HG02970 (cell line): ENCODE data around the gene STPG2.

ENCODE experiments used
- ATAC-seq: cut with Tn5 transposase; IDR thresholded peaks from one replicate; pipeline ENCODE4 v1.9.1; 2021; ENCODE audit warnings: mild to moderate bottlenecking, moderate library complexity, moderate number of reproducible peaks; ENCODE audit not compliant: unreplicated experiment, low FRiP score

Gene STPG2

DNA sequence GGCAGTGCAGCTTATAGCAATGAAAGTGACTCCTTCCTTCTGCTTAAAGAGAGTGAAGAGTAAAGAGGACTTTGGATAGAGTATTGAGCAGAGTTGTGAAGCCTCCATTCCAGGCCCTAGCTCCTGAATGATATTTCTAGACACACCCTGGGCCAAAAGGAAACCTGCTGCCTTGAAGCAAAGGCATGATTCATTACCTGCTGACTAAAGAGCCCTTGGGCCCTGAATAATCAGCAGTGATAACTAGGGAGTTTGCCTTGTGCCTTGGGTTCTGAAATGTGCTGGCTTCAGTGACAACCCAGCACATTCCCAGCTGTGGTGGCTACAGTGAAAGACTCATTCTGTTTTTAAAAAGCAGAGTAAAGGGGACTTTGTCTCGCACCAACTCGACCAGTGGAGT, 49.2 kb downstream of the STPG2 start:
- no peak for ATAC-seq

DNA sequence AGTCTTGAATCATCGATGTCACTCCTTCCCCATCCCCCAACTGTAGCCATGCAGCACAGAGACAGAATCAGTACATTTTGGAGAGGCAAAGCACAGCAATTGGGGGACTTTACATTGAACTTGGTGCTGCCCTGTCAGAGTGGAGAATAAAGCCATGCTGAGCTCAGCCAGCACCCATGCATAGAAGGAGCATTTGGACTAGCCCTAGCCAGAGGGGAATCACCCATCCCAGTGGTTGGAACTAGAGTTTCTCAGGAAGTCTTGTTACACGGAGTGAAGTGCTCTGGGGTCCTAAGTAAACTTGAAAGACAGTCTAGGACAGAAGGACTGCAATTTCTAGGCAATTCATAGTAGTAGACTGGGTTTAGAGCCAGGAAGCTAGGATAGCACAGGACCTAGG, 49.6 kb downstream of the STPG2 start:
- no peak for ATAC-seq

DNA sequence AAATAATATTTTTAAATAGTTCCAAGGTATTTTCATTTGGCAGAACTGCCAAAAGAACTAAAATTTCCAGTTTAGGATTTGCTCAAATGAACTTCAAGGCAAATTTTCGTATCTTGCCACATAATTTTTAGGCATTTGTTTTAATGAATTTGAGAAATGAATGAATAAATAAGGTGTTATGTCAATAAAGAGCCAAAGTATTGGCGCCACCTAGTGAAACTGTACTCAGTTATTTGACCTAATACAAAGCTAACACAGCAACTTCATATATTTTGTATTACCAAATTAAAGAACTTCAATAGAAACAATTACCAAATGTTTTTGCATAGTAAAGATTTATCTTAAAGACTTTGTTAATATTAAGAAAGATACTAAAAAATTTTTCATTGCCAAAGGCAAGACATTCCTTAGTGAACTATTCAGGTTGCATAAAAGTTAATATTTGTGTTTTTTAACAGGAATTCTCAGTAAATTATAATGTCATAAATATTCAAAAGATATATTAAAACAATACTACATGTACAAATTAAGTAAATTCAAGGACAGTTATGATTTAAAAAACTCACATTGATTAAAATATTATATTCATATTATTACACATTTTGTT, 50.3 kb downstream of the STPG2 start:
- ATAC-seq: no peak

DNA sequence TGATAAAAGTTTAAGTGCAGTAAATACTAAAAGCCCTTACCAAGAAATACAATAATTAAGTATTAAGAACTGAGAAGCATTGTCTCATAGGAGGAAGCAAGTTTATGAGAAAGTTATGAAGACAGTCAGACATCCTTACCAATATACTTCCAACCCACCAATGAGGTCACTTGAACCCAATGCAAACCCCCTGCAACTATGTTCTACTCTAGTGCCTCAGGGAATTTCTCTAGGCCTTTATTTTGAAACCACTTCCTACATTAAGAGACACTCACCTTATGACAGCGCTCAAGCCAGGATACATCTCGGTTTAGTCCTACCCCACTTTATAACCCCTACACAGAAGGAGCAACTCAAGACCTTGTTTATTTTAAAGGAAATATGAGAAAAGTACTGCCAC, 61.3 kb downstream of the STPG2 start:
- no peak for ATAC-seq

DNA sequence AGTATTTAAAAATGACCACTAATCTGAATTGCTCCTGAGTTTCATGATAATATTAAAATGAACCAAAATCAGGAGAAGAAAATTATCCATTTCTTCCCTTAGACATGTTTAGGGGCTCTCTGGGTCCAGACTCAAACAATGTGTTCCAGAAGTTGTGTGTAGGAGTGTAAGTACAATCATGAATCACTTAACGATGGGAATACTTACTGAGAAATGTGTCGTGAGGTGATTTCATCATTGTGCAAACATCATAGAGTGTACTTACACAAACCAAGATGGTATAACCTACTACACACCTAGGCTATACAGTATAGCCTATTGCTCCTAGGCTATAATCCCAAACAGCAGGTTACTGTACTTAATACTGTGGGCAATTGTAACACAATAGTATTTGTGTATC, 74.8 kb downstream of the STPG2 start:
- ATAC-seq: no peak

DNA sequence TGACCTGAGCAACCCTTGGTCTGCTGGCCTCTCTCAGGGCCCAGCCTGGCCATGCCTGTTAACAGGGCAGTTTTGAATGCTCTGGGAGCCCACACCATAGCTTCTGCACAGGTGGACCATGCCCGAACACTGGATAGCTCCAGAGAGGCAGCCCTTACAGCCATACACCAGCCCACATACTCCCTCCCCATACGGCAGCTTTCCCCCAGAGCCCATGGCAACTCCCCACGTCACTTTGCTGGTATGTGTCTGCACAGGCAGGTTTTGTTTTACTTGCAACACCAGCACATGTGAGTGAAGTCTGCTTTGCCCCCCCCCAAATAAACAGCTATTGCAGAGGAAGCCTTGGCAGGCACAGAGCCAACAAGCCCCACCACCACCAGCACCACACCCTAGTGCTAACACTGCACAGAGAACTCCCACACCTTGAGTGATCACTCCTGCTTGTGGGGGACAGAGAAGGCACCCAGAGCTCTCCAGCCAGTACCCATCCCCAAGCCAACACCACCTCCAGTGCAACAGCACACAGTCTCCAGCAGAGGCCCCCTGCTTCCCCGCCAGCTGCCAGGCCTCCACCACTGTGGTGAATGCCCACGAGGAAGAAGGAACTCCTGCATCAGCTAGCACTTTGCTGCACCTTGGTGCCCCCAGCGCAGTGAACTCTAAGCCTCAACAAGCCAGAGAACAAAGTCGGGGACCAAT, 87.3 kb downstream of the STPG2 start:
- no peak for ATAC-seq

DNA sequence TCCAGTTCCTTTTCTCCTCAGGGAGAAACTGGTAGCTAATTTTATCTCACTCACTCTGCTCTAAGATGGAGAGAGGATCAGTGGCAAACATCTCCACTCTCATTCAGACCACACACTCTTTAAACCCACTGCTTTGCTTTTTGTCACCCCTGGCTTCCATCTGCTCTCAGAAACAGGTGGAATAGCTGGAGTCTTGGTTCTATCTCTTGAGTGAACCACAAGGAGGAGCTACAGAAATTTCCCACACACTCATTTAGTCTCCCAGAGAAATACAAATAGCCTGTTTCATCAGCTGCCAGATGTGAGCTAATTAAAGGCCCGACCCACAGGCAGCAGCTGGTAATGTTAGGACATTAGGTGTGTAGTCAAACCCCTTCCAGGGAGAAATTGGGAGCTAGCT, 96.6 kb downstream of the STPG2 start:
- ATAC-seq: no peak

DNA sequence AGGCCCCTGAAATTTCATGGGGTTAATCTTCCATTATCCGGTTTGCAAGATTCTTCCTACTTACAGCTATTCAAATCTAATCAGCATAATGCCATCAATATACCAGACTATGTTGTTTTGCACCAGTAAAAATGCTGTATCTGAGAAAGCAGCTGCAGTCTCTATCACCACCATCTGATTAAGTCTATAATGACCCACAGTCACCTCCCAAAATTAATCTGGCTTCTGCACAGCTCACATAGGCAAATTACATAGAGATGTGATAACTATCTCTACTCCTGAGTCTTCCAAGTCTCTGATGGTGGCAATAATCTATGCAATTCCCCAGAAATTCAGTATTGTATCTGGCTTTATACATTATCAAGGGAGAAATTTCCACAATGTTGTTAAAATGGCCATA, 113.2 kb downstream of the STPG2 start:
- no peak for ATAC-seq

DNA sequence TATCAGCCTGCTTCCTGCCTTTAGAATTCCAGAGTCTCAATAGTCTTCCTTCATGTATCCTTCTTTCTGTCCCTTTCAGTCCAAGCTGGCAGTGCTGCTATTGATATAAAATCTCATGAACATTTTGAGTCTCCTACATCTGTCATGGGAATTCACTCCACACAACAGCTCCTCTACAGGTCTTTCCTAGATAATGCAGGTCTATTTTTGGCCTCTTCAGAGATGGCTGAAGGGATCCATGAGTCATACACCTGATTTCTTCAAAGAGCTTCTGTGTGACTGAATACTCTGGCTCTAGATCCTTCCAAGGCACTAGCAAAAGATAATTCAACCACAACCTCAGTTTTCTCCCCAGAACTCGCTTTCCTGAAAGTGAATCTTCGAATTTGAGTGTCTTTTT, 115.4 kb downstream of the STPG2 start:
- ATAC-seq: no peak

DNA sequence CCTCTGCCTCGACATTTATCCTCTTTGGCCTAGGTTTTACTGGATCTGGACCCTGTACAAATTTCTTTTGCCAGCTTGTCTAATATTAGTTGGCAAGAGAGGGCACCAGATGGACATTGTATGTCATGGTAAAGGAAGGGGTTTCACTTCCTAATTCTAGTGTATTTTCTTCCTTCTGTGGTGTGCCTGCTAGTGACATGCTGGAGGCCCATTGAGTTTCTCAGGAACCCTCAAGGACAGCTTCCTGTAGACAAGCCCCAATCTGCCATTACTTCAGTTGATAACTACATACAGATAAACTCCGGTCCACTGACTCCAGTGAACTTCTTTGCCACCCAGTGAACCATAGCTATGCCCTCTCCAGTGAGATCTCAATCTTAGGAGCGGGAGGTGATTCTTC, 116.9 kb downstream of the STPG2 start:
- ATAC-seq: no peak

DNA sequence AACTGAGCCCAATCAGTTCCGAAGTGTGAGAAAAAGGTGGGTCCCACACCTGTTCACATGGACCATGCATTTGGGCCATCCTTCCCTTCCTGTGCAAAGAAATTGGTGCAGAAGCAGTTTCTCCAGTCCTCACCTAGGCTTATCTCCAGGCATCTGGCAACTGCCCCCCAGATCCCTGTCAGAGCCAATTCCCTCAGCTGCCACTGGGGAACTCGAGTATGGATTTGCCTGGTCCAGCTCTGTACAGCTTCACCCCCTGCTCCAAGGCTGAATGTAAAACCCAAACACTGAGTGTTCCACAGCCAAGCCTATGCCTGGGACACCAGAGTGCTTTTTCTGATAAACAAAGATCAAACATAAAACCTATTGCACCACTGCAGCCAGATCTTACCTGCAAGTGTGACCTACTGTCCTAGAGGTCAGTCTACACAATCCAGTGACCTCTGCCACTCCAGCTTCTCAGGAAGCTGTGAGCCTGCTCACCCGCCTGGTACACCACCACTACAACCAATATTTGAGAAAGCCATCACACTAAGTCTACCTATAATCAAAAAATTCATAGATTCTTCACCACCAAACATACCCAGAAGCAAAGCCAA, 136.4 kb downstream of the STPG2 start:
- ATAC-seq: no peak

DNA sequence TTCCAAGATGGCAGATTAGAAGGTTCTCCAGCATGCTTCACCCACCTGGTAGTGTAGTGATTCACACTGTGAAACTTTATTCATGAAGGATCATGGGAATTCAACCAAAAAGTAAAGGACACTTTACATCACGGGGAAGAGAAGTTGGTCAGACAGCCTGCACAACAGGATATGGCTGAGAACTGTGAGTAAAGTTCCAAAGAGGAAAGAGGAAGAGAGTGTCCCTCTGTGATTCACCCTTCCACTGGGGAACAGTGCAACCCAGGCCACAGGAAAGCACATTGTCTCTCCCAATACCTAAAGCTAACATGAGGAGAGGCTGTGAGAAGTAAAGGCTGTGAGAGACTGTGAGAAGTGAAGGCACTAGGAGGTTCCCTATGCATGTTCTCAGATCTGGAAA, 137.2 kb downstream of the STPG2 start:
- no peak for ATAC-seq

DNA sequence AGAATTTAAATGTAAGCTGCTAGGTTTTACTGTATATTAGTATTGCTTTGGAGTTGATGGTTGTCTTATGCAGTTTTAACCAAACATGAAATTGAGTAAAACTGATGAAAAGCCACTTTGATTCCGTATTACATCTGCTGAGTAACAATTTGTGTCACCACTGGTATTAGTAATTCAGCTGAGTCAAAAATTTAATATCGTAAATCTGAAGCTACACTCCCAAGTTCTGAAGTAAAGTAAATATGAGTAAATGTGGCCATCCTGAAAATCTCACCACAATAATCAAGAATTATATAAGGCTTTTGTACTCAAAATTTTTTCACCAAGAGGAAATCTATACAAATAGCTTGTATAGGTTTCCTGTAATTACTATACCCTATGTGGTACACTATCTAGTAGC, 142.3 kb downstream of the STPG2 start:
- no peak for ATAC-seq

DNA sequence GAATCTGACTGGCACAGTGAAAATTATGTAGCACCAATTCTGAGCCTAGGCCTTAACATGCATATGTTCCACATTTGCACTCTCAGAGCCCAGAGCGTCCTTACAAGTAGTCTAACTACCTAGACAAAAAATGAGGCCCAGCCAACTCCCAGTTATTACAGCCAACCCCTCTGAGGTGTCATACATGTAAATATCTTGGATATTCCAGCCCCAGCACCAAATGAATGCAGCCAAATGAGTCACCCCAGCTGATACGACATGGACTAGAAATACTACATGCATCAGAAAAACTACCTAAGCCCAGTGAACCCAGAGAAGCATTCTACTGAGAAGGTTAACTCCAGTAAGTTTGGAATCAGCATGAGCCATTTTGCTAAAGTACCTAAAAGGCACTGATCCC, 145.1 kb downstream of the STPG2 start:
- ATAC-seq: no peak

DNA sequence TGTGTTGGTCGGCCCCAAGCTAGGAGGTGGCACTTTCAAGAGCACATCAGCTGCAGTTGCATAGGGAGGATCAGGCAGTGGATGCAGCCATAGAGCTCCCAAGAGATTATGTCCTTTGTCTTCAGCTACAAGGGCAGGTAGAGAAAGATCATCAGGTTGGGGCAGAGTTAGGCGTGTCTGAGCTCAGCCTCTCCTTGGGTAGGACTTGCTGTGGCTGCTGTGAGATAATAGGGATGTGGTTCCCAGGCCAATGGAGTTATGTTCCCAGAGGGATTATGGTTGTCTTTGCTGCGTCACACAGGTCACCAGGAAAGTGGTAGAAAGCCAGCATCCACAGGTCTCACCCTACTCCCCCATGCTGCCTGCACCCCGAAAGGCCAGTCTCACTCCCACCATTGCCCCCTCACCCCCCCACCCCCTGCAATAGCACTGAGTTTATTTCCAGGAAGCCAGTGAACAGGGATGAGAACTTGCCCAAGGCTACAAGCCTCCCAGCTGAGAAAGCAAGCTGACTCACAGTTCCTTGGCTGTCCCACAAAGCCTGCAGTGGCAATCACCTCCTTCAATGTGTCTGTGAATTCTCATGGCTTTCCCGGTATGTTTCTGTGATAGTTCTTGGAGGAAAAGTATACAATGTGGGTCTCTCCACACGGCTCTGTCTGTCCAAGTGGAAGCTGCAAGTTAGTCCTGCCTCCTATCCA, 148.4 kb downstream of the STPG2 start:
- no peak for ATAC-seq

DNA sequence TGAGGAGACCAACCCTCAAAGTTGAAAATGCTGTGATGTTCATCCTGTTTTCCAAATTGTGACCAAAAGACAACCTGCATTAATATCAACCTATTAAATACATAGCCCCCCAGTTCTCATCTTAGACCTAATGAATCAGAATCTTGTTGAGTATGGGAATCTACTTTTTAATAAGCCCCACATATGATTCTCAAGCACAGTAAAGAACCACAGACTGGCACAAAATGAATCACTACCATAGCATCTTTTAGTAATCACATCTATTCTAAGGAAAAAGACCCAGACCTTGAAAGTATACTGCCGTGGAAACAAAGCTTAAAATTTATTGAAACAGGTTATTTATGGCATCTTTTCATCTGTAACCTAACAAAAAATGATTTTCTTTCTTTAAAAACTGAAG, 152.9 kb downstream of the STPG2 start:
- ATAC-seq: no peak

DNA sequence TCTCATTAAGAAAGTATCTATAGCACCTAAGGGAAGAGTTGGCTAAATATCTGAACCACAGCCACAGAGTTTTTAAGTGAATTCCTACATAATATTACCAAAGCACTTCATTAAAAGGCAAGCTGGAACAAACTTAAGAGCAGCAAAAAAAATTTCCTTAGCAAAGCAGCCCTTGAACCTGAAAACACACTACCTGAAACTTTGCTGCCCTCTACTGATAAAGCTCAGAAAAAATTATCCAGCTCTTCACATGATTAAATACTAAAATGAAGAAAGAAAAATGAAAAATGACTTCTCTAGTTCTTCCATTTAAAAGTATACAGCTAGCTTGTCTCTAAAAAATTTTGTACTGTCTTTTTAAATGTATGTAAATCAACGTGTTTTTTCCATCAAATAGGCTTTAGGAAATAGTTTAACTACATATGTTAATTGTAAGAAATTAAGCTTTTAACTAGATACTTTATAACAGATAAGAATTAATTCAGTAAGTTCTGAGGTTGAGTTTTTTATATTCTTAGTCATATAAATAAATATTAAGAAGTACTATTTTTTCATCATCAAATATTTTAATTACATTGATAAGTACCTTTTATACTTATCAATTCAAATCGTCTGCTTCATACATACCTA, 156.1 kb downstream of the STPG2 start:
- ATAC-seq: no peak

DNA sequence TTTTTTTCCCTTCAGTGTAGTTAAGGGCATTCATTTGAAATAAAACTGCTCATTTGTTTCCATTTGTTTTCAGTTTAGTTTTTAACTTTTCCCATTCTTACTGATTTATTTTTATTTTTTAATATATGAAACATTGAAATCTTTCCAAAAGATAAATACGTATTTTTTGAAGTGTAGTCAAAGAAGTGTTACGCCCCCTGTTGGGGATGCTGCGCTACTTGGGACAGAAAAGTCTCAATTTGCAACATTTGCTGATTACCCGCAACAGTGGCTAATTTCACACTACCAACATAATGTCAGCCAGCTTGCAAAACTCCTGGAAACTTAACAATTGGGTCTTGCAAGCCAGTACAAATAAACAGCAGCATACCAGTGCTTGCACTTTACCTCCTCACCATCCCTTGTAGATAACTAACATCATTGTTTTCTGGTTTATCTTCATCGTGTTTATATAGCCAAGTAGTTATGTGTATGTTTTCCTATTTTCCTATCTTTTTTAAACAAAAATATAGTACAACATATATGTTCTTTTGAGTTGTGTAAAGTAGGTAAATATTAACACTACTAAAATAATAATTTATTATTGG, 158.6 kb downstream of the STPG2 start:
- no peak for ATAC-seq

DNA sequence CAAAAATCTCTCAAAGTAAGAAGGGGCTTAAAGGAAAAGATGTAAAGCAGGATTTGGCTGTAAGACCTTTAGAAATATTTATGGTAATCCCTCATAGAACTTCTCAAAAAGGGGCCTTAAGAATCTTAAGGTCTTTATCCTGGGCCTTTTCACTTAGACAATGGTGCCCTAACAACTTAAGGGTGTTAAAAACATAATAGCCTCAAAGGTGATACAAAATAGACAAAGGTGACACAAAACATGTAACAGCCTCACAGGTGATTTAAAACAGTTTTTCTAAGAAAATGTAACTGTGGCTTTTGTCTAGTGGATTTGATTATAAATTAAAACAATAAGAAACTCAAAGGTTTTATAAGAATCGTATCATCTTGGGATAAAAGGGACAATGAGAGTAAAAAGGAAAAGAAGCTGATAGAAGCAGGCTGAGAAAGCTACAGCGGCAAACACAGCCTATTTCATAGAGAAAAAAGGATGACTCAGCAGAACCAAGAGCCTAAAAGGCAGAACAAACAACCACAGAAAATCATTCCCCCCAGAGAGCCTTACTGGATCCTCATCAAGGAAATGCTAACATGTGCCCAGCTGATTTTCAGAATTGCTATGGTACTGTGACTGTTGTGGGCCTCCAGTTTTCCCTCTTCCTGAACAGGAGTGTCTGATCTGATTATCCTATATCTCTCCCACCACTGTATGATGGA, 164.3 kb downstream of the STPG2 start:
- no peak for ATAC-seq
